Activated CD8-positive, alpha-beta memory T cell treated with anti-CD3 and anti-CD28 coated beads for 4 hours (primary cell): Measurements from ENCODE around the gene BAX.
A peak's percentile ranks its signal among the peaks of the same experiment; 100 is the strongest.

ENCODE experiments used
- DNase-seq, 2 donors: peaks; one replicate each; pipeline ENCODE4 v3.0.0-alpha.2; 2020; ENCODE audit warnings: low read depth in 2 of 2

BAX gene

DNA sequence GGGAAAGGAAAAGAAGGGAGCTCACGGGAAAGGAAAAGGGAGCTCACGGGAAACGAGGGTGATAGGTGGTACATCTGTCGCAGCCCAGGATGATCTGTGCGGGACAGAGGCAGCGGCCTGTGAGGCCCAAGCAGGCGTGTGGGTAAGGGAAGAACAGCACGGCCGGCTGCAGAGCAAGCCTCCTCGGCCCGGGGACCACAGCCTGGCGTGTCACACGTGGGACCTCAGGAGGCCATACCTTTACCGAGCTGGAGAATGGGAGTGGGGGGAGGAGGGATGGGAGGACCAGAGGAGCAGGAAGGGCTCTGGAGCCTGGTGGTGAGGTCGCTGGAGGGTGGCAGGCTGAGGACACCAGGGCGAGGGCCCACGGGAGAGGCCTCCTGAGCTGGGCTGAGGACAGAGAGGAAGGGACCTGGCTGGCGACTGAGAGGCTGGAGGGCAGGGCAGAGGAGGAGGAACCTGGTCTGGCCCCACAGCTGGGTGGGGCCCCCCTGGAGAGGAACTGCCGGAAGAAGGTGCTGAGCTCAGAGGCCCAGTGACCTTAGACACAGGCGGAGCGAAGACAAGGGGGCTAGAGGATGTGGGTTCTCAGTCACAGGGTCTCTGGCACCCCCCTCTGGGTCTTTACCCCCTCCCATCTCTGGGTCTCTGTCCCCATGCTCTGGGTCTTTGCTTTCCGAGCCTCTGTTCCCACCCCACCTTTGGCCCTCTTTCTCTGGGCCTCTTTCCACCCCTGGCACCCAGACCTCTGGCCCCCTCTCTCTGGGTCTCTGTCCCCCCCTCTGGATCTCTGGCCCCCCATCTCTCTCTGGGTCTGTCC is 7.6 kb downstream of the BAX start:
- DNase-seq, result peak in 1 of 2 donors; percentile 20

DNA sequence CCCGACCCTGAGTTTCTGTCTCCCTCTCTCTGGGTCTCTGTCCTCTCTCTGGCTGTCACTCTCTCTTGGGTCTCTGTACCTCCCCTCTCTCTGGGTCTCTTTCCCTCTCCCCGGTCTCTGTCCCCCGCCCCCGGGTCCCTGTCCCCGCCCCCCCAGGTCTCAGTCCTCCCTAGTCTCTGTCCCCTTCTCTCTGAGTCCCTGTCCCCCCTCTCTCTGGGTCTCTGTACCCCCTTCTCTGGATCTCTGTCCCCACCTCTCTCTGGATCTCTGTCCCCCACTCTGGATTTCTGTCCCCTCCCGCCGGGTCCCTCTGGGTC is 8.1 kb downstream of the BAX start:
- no peak for DNase-seq

GRCh38 chr19:48963371-48964204 is 8.9 kb downstream of the BAX start:
- peak in 1 of 2 donors; percentile 44 for DNase-seq

- no peak for DNase-seq
Measured at GRCh38 chr19:48964205-48965039, 9.7 kb downstream of the BAX start.

DNA sequence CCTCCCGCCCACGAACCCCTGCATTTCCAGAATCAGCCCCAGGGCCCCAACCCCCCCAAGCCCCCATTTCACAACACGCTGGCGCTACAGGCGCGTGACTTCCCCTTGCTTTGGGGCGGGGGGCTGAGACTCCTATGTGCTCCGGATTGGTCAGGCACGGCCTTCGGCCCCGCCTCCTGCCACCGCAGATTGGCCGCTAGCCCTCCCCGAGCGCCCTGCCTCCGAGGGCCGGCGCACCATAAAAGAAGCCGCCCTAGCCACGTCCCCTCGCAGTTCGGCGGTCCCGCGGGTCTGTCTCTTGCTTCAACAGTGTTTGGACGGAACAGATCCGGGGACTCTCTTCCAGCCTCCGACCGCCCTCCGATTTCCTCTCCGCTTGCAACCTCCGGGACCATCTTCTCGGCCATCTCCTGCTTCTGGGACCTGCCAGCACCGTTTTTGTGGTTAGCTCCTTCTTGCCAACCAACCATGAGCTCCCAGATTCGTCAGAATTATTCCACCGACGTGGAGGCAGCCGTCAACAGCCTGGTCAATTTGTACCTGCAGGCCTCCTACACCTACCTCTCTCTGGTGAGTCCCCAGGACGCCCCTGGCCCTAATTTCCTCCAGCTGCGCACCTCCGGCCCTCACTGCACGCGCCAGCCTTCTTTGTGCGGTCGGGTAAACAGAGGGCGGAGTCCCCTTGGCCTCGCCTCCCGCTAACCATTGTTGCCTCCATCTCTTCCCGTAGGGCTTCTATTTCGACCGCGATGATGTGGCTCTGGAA is 10.5 kb downstream of the BAX start, which contains the start of gene FTL:
Gene FTL (plus strand): TSS at position 270 of the 766 bp plus-strand sequence. CDS start 199 bp downstream, at position 469.
- peak; percentile 74 to 80 for DNase-seq

DNA sequence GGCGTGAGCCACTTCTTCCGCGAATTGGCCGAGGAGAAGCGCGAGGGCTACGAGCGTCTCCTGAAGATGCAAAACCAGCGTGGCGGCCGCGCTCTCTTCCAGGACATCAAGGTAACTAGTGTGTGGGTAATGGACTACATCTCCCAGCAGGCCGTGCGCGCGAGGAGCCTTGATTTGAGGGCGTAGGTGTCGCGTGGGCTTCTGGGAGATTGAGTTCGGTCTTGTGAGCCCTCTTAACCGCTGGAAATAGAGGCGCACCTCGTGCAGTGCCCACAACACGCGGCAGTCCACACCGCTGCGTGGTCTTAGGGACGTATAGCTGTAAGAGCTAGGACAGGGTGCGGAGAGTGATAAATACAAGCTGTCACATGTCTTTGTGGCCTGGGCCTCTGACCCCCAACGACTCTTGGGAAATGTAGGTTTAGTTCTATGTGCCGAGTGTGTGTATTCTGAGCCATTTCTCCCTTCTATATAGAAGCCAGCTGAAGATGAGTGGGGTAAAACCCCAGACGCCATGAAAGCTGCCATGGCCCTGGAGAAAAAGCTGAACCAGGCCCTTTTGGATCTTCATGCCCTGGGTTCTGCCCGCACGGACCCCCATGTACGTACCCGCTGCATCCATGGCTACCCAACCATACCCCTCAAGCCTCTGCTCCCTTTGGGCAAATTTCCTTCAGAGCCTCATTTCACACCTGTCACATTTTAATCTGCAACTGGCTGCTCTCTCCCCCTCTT is 11.3 kb downstream of the BAX start:
- peak; percentile 77 to 85 for DNase-seq

GRCh38 chr19:48966541-48967345 is 12.1 kb downstream of the BAX start:
- no peak for DNase-seq

- no peak for DNase-seq
Measured at GRCh38 chr19:48967346-48968178, 12.9 kb downstream of the BAX start.

- DNase-seq, result no peak
Measured at GRCh38 chr19:48968179-48968661, 13.5 kb downstream of the BAX start.

DNA sequence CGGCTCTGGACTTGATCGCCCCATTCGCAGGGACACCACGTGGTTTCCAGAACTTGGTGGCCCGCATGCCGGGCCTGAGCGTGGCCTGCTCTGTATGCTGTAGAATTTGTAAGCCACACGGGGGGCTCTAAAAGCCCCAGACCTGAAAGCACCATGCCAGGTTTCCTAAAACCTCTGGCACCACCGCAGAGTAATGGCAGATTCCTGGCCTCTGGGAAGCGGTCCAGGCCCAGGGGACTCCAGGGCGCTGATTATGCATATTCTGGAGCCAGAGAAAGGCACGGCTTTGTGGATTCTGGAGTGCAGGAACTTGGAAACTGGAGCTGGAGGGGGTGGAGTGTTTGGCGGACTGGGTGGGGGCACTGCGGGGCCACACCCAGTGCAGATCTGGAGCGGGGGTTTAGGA is 14.1 kb downstream of the BAX start:
- DNase-seq, result no peak

DNA sequence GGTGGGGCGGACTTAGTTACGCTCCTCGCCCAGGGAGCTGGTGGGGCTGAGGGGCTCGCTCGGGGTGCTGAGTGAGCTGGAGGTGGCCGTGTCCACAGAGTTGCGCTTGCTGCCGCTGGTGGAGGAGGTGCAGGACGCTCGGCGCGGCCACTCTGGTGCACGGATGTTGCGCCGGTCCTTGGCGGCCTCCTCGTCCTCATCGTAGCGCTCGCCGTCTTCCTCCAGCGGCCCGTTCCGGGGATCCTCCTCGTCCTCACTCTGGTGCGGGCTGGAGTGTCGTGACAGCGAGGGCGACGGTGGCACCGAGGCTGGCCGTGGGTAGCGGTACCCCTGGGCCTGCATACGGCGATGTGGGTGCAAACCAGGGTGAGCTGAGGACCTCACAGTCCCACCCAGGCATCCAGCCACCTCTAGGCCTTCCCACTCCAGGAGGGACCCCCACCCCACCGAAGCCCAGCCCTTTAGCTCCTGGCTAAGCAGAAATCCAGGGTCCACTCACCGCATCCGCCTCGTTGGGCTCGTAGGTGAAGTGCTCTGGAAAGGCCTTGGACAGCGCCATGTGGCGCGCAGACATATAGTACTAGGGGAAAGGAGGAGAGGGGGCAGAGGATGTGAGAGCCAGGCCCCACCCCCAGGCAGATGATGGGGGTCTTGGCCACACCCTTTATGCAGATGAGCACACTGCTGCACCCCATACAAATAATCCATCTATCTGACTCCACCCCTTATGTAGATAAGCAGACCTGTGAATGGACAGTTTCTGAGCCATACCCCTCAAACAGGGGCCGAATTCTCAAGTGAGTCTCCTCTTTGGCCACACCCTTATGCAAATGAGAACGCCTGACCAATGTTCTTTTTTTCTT is 14.8 kb downstream of the BAX start:
- DNase-seq, result no peak

- no peak for DNase-seq
Measured at GRCh38 chr19:48970139-48970766, 15.6 kb downstream of the BAX start.

- DNase-seq, result peak; percentile 62 to 70
Measured at GRCh38 chr19:48970923-48971395, 16.3 kb downstream of the BAX start.

GRCh38 chr19:48975947-48976847 is 21.5 kb downstream of the BAX start:
- no peak for DNase-seq

DNA sequence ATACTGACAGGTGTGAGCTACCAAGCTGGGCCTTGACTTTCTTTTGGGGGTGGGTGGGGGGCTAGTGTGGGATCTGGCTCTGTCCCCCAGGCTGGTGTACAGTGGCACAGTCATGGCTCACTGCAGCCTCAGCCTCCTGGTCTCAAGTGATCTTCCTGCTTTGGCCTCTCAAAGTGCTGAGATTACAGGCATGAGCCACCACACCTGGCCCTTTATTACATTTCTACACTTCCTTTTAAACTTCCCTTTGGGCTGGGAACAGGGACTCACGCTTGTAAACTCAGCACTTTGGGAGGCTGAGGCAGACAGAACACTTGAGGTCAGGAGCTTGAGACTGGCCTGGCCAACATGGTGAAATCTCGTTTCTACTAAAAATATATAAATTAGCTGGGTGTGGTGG is 22.4 kb downstream of the BAX start:
- no peak for DNase-seq

DNA sequence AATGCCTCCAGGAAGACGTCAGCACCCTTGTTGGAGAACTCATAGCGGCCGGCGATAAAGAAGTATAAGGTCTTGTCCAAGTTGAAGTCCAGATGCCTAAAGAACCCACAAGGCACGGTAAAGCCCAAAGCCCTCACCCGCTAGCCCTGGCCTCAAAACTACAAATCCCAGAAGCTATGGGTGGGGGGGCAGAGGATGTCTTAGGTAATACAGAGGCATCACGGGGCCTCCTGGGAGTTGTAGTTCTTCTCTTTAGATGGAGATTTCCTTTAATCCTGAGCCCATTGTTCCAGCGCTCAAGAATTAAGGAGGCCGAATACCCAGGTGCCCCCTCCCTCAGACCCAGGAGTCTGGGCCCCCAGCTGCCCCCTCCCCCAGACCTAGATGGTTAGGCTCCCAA is 27.6 kb downstream of the BAX start:
- DNase-seq, result no peak
